K562 (cell line): ENCODE results near the gene ZNF768. TPM values are rescaled to one million over a fixed set of nuclear protein-coding genes. Genes with fewer than 3 reads are reported as not detected.
A peak's percentile ranks its signal among the peaks of the same experiment; 100 is the strongest.

ENCODE experiments used
- CAMTA2 ChIP-seq: fragments of 250-450 bp; sonication (Bioruptor Pico); conservative IDR thresholded peaks from 2 replicates; pipeline ENCODE4 v1.5.1; 2022
- CEBPZ ChIP-seq: fragments of 150-350 bp; IDR thresholded peaks from 2 replicates; pipeline ENCODE4 v1.6.1; 2014; ENCODE audit warnings: low read depth, mild to moderate bottlenecking, low read length, borderline replicate concordance
- CREB1 ChIP-seq, 2 experiments: sonication (generic) in 1 of 2; formaldehyde crosslinking in 1 of 2; IDR thresholded peaks; 2 replicates each; pipeline versions ENCODE4 v1.6.1 to v1.8.0; 2012 to 2022; ENCODE audit warnings: inconsistent platforms in 1 of 2, mild to moderate bottlenecking in 1 of 2, missing genetic modification reagents in 1 of 2, moderate library complexity in 1 of 2
- CTBP1 ChIP-seq: fragments of 450-650 bp; IDR thresholded peaks from 2 replicates; pipeline ENCODE4 v1.6.1; 2016; ENCODE audit warnings: borderline replicate concordance
- DNMT1 ChIP-seq: fragments of 450-650 bp; IDR thresholded peaks from 2 replicates; pipeline ENCODE4 v1.6.1; 2016; ENCODE audit warnings: antibody characterized with exemption, mild to moderate bottlenecking
- ELF1 ChIP-seq: fragments of 200-800 bp; sonication (Bioruptor generic); IDR thresholded peaks from 2 replicates; pipeline ENCODE4 v1.6.1; 2016; ENCODE audit warnings: missing genetic modification characterization, missing compliant biosample characterization
- HES1 ChIP-seq: fragments of 450-650 bp; IDR thresholded peaks from 2 replicates; pipeline ENCODE4 v1.6.1; 2016; ENCODE audit warnings: low read depth, mild to moderate bottlenecking, moderate library complexity
- IRF1 ChIP-seq: sonication (generic); formaldehyde crosslinking; IDR thresholded peaks from 2 replicates; pipeline ENCODE4 v1.8.0; 2022; ENCODE audit warnings: missing genetic modification reagents, mild to moderate bottlenecking, borderline replicate concordance
- KLF10 ChIP-seq: fragments of 250-450 bp; sonication (Bioruptor Pico); IDR thresholded peaks from 2 replicates; pipeline ENCODE4 v1.6.1; 2021; ENCODE audit warnings: matching md5 sums
- MAFG ChIP-seq: fragments of 450-650 bp; conservative IDR thresholded peaks from 2 replicates; pipeline ENCODE4 v1.6.1; 2016; ENCODE audit warnings: missing genetic modification characterization, missing compliant biosample characterization
- POLR2G ChIP-seq: fragments of 200-400 bp; formaldehyde crosslinking; IDR thresholded peaks from 2 replicates; pipeline ENCODE4 v1.6.1; 2017; ENCODE audit warnings: low read depth, mild to moderate bottlenecking, antibody characterized with exemption, low read length, moderate library complexity
- PRPF4 ChIP-seq: fragments of 200-400 bp; formaldehyde crosslinking; IDR thresholded peaks from one replicate; pipeline ENCODE4 v1.6.1; 2017; ENCODE audit warnings: low read length, low read depth, mild to moderate bottlenecking; ENCODE audit not compliant: insufficient read depth, poor library complexity, severe bottlenecking
- PTTG1 ChIP-seq: fragments of 450-650 bp; IDR thresholded peaks from 2 replicates; pipeline ENCODE4 v1.6.1; 2016; ENCODE audit warnings: low read depth, mild to moderate bottlenecking, missing genetic modification characterization, missing compliant biosample characterization
- RBM39 ChIP-seq: fragments of 200-400 bp; formaldehyde crosslinking; optimal IDR thresholded peaks from 2 replicates; pipeline ENCODE3; 2018; ENCODE audit warnings: low read depth, low read length
- SMAD4 ChIP-seq: fragments of 250-450 bp; sonication (Bioruptor Pico); conservative IDR thresholded peaks from 2 replicates; pipeline ENCODE4 v1.8.0; 2021; ENCODE audit warnings: inconsistent platforms, mild to moderate bottlenecking, moderate library complexity
- SMARCB1 ChIP-seq: IDR thresholded peaks from 2 replicates; pipeline ENCODE4 v1.6.1; 2011; ENCODE audit warnings: improper control_type of control experiment, low read depth; ENCODE audit not compliant: insufficient read length
- U2AF1 ChIP-seq: fragments of 200-400 bp; formaldehyde crosslinking; optimal IDR thresholded peaks from 2 replicates; pipeline ENCODE3; 2017; ENCODE audit warnings: mild to moderate bottlenecking, low read depth, low read length, moderate library complexity
- USF2 ChIP-seq: sonication (generic); formaldehyde crosslinking; IDR thresholded peaks from 2 replicates; pipeline ENCODE4 v1.5.0; 2020; ENCODE audit warnings: missing genetic modification reagents
- YBX1 ChIP-seq: fragments of 450-650 bp; IDR thresholded peaks from 2 replicates; pipeline ENCODE4 v1.7.1; 2016; ENCODE audit warnings: mild to moderate bottlenecking
- ZNF133 ChIP-seq: fragments of 250-450 bp; sonication (Bioruptor Pico); IDR thresholded peaks from 2 replicates; pipeline ENCODE4 v1.4.0; 2020; ENCODE audit warnings: mild to moderate bottlenecking
- ZNF232 ChIP-seq: sonication (generic); formaldehyde crosslinking; IDR thresholded peaks from 2 replicates; pipeline ENCODE4 v1.8.0; 2022; ENCODE audit warnings: mild to moderate bottlenecking, missing genetic modification reagents
- ZNF384 ChIP-seq: IDR thresholded peaks from 2 replicates; pipeline ENCODE4 v1.6.1; 2012; ENCODE audit warnings: low read depth, low read length, improper control_type of control experiment
- ZNF445 ChIP-seq: fragments of 250-450 bp; sonication (Bioruptor Pico); IDR thresholded peaks from 2 replicates; pipeline ENCODE4 v1.4.0; 2020; ENCODE audit warnings: low read depth, mild to moderate bottlenecking, moderate library complexity
- ZNF57 ChIP-seq: fragments of 450-650 bp; formaldehyde crosslinking; IDR thresholded peaks from 2 replicates; pipeline ENCODE4 v1.4.0; 2020; ENCODE audit warnings: mild to moderate bottlenecking, moderate library complexity
- polyA plus RNA-seq, 8 experiments: library from polyadenylated mRNA; depleted of rRNA in 4 of 8; stranded (reverse) in 5 of 8; unstranded in 3 of 8; fragments of >200 nt; fragmentation: Nextera tagmentation in 2 of 8; fragmentation: Illumina TruSeq in 1 of 8; extraction: Ambion mirVana in 2 of 8; extraction: Trizol in 1 of 8; gene quantifications; 2 replicates each; pipeline versions ENCODE4 v1.2.1 to v1.2.3, GENCODE V29; 2011 to 2014; ENCODE audit warnings: inconsistent platforms in 1 of 8, missing spikeins in 1 of 8
- total RNA-seq, 7 experiments: library from RNA; depleted of rRNA in 6 of 7; stranded (reverse); fragments of >200 nt in 6 of 7; fragmentation: Illumina TruSeq in 2 of 7; extraction: Trizol in 2 of 7; gene quantifications; 2 replicates each; pipeline versions ENCODE4 v1.2.1 to v1.2.3, GENCODE V29; 2011 to 2021; ENCODE audit warnings: low replicate concordance in 1 of 7

ZNF768 gene
- total and polyA plus RNA-seq, 9 of the 15 experiments (the other 6 are each of a cell fraction or from before 2014, with no cell fraction given), result 0.13 to 50.7 (median 26.9) TPM

GRCh38 chr16:30558789-30559377 lies 32.5 kb upstream of the ZNF768 start (continued):
- TF ChIP-seq CEBPZ (no peak), ZNF445 (CRISPR knock-in tag) (no peak), CREB1 (IDR thresholded peaks at IDR 0.05) (no peak), CREB1 (CRISPR knock-in tag; IDR thresholded peaks at IDR 0.05) (0 out of 2 replicates have a peak, but pooled peaks have one; percentile 34), POLR2G (no peak), SMAD4 (CRISPR knock-in tag) (no peak), HES1 (peak; percentile 66), MAFG (tag) (no peak), YBX1 (no peak), ZNF232 (CRISPR knock-in tag) (no peak), KLF10 (CRISPR knock-in tag) (no peak), DNMT1 (no peak), RBM39 (no peak), CAMTA2 (CRISPR knock-in tag) (no peak), PTTG1 (no peak), PRPF4 (no peak), IRF1 (CRISPR knock-in tag) (no peak), SMARCB1 (no peak), ZNF57 (CRISPR knock-in tag) (no peak), USF2 (CRISPR knock-in tag) (no peak), U2AF1 (no peak), CTBP1 (peak; percentile 2; the same call in 1 of the 2 replicates), ELF1 (peak; percentile 29; the same call in 1 of the 2 replicates), ZNF133 (CRISPR knock-in tag) (no peak), ZNF384 (peak; percentile 80)
